ENCODE results near the gene TMEM9B. TPM values are rescaled to one million over a fixed set of nuclear protein-coding genes. Genes with fewer than 3 reads are reported as not detected.
"Not testable (repeated sequence)": the region's sequence is repeated elsewhere in the genome, so short reads cannot be mapped to it uniquely, and the experiment has no call there.

Gene TMEM9B
- total RNA-seq, 1 donor from 2014 or later = 62.9 TPM

DNA sequence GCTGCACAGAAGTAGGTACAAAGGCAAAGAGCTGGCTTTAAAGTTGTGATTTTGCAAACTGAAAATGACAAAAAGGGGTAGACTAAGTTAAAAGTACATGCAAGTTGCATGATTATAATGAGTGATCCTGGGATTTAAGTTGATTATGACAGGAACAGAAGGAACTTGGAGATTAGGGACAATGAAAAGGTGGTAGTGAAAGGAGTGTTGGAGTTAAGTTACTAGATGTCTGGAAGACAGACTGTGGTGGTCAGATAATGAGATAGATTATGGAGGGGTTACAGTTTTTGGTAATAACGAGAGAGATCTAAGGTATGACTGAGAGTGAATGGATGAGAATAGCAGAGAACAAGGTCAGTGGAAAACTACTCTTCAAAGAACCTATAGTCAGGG lies 7.7 kb upstream of the TMEM9B start:
- DNase-seq = no peak

DNA sequence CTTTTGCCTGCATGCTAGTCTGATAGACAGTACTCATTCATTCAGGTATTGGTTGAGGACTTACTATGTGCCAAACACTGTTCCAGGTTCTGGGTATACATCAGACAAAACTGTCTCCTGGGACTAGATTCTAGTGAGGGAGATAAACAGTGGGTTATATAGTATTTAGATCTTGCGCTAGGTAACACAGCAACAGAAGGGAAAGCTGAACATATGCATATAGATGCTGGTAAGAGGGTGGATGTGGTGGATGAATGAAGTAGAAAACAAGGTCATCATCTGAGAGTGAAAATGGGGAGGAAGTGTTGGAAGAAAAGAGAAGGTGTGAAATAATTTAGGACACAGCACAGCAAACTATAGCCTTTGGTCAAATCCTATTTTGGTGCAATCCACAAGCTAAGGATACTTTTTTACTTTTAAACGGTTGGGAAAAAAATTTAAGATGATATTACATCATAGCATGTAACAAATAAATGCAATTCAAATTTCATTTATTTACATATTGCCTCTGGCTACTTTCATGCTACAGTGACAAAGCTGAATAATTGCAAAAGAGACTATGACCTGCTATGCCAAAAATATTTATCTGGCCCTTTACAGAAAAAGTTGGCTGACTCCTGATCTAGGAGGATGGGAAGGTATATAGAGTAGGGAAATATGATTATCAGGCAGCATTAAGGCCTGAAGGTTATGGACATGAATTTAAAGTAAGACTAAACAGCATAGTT lies 7.1 kb upstream of the TMEM9B start:
- no peak for DNase-seq

DNA sequence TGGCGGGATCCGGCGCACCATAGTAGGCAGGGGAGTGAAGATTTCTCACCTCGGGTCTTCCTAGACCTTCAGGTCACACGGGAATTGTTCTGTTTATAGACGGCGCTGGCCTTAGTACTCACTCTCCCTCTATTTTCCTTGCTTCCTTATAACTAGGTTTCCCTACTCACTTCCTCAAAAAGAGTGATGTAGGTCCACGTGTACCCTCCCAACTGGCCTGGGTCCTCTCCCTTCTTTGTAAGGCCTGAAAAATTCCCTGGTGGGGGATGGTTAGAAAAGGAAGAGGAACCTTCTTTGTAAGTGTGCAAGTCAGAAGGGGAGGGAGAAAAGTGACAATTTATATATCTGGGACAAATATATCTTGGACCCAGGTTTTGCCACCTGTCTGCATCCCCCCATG lies 2.9 kb upstream of the TMEM9B start:
- no peak for DNase-seq

DNA sequence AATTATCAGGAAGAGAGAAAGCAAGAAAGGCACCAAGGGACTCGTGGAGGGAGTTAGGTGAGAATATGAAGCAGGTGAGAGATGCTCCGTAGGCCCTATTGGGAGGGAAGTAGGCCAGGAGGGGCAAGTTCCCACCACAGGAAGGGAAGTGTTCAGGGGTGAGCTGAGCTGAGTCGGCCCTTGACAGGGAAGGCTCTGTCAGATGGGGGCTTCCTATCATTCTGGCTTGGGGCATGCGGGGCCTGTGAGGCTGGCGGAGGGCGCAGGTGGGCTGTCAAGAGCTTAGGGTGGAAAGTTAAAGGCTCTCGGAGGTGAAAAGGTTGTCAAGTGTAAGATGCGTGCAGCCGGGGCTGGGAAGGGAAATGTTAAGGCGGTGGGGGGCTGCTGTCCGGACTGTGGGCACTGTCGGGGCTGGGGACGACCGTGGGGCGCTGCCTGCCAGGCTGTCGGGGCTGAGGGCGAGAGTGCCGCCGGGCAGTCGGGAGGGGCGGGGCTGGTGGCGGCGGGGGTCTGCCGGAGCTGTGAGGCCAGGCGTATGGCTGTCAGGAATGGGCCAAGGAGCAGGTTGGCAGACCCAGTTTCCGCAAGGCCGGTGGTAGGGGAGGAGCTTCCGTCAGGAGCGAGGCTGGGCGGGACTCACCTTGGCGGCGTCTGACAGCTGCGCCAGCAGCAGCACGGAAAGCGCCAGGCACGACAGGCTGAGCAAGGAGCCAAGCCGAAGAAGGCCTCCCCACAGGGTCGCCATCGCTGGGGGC lies 496 bp downstream of the TMEM9B start:
- DNase-seq = peak; percentile 86

DNA sequence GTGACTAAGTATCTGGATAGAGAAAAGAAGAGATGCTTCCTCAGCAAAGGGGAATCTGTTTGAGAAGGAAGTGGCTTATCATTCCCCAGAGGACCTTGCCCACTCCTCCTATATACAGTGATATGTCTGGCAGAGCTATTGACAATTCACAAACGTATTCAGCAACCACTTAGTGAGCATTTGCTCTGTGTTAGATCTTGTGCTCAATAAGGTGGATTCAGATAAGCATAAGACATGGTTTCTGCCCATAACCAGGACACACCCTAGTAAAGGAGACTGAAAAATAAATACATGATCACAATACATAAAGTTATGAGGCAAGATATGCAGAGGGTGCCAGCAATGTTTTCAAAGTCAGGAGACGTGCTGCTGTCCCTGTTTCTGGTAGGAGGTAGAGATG lies 1.4 kb downstream of the TMEM9B start:
- DNase-seq = no peak

DNA sequence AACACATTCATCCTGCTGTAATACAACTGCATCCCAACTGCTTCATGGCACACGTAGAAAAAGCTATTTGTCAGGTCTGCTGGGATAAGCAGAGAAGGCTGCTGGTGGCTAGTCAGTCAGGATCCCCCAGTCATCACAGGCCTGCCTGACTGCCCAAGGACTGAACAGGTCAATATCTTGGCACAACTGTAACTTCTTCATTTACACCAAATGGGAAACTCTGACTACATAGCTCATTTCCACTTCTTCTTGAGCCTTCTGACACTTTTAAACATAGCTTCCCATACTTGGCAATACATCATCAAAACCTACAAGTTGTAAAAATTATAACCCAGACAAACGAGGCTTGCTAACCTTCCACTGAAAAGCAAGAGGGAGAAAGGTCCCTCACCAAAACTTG lies 2.8 kb downstream of the TMEM9B start:
- DNase-seq = no peak

DNA sequence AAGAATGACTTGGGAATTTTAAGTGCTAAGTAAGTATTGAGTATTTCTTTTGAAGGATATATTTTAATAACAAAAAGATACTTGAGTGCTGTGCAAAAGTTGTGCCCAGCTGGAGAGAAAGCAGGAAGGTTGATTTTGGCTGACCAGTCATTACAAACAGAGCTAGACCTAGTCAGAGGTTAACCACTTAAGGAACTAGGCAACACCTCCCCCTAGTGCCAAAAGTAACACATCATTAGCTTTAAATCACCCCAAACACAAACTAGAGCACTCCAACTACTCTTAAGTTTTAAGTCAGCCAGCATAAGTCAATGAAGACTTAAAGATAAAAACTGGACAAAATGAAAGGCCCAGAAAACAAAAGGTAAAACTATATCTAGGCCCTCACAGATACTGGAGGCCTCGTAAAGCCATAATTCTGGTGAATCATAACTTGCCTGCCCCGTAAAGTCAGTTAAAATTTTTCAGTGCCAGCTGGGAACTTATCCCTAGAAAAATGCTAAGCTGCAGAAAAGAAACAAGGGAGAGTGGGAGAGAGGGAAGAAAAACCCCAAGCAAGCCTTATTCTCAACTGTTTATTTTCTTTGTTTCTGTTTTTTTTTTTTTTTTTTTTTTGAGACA lies 4.6 kb downstream of the TMEM9B start:
- no peak for DNase-seq

DNA sequence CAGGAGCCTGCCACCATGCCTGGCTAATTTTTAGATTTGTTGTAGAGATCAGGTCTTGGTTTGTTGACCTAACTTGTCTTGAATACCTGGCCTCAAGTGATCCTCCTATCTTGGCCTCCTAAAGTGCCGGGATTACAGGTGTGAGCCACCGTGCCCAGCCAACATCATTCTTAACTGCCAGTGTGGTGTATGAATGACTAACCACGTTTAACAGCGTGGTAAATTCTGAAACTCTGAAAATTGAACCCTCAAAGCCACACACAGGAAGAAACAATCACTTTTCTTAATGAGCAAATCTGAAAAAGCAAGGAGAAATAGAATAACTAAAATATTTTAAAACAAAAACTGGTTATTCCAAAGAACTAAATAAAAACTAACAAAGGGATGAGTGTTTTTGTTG lies 7.4 kb downstream of the TMEM9B start:
- no peak for DNase-seq

DNA sequence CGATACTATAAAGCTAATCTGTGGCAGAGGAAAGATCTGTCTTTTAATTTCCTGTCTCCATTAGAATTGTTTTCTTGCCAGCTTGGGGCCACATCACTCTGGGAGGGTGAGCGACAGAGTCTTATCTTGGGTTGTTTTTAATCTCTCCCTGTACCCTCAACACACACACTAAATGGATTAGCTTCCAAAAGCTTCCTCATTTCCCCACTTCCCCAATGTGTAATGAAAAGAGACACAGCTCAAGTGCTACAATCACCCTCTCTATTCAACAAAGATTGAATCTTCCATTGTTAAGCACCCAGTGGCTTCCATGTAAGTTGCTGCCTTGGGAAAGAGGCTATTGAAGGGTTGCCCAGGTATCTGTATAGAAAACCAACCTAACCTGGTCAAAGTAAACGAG lies 15.4 kb downstream of the TMEM9B start:
- no peak for DNase-seq

DNA sequence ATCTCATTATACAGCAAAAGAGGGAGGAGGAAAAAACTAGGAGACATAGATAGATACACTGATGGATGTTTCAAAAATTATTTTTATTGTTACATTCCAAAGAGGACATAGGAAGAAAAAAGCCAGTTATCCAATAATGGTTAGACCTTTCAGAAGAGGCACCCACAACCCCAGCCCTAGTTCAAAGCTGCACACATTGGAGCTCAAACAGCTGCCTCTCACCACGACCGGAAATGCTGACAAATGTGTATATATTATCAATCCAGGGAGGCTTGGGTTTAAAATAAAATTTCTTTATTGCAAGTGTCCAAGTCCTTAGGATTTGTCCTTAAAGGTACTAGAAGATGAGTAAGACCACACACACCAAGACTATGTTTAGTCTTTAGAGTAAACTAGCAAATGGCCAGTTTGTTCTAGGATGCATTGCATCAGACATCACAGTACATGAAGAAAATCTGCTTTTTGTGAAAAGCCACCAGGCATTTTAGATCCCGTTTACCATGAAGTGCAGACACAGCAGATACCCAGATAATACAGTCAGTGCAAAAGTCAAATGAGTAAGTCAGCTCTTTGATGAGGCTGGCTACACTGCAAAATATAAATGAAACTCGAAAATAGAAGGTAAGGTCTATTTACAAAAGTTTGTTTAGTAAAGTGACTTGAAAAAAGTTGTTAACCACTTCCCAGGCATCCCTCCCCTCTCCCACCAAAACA lies 16.9 kb downstream of the TMEM9B start:
- DNase-seq = no peak

DNA sequence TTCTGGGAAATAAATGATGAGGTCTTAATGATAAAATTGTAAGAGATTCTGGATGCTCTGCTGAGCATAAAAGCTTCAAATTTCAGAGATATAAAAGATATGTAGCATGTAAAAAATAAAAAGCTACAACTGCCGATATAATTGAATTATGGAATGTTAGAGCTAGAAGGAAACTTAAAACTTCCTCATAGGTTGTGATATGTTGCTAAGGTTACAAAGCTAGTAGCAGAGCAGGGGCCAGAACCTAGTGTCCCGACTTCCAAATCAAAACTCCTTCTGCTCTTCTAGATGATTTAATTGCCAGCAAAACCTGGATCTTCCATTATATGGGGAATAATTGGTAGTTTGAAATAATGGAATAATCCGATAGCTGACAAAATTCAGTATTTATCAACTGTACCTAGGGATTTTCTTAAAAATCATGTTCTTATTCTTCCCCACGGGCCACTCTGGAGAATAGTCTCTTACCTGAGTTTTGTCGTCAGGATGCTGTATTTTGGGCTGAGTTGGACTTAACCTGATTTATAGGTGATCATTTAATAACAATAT lies 21.6 kb downstream of the TMEM9B start, which contains the start of gene ASCL3:
TSS of gene ASCL3 (minus strand) at position 499 of the 549 bp plus-strand sequence. CDS start 4,855 bp downstream, outside the sequence.
- DNase-seq = no peak

DNA sequence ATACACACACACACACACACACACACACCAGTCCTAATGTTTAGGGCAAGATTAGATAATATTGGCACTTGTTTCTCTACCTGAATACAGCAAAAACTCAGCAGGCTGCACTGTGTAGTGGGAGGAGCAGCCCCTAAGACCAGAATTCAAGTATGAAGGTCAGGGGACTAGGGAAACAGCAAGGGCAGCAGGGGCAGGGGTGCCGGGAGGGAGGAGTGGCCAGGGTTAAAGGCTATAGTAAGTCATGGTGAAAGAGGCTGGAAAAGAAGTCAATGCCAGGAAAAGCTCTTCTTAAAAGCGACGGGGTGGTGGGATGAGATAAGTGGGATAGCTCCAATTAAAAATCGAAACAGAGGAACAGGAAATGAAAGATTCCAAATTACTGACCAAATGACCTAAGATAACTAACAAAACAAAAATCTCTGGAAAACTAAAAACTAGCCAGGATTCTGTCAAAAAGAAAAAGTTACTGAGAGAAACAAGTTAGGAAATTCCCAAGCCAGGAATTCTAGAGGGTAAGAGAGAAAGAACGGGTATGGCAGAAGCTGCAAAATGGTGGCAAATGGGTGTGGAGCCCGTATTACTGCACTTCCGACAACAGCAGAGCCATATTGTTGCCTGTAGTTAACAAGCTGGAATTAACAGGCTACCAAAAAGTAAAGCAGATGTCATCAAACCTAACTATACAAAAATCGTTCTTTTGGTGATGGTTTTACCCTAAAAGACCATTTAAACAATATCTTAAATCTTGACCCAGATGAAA lies 22.7 kb downstream of the TMEM9B start:
- DNase-seq = no peak

DNA sequence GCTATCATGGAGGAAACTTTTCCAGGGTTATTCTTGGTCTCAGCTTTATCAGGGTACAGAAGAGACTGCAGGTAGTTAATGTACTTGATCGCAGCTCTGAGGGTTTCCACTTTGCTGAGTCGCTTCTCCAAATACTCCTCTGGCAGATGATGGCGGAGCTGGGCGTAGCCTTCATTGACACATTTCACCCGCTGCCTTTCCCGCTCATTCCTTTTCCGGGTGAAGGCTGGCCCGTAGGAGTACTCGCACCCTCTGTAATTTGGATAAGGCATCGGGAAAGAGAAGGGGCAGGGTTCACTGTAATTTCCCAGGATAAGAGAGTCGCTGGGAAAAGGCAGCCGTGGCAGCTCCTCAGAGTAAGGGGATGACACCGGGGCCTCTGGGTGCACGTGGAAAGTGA lies 26.6 kb downstream of the TMEM9B start:
- no peak for DNase-seq

DNA sequence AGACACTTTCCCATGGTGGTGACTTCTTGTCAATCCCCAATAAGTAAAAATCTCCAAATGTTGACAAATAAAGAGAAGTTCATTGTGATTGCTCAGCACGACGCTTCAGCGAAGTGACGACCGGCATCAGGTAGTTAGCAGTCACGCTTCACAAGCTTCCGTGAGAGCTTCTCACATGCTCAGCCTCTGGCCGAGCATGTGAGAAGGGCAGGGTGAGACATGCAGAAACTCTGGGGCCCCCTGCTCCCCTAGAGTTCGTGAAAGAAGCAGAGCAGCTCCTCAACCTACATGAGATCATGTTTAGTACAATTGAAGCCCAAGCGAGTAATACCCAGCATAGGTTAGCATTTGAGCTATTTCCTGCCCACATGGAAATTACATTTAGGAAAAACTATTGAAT lies 27.1 kb downstream of the TMEM9B start:
- no peak for DNase-seq

DNA sequence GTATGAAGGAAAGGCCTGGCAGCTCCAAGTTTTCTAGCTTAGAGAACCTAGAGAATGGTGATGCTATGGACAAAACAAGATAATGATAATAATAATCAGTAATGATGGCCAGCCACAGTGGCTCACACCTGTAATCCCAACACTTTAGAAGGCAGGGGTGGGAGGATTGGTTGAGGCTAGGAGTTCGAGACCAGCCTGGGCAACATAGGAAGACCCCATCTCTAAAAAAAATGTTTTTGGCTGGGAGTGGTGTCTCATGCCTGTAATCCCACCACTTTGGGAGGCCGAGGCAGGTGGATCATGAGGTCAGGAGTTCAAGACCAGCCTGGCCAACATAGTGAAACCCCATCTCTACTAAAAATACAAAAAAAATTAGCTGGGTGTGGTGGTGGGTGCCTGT lies 28.5 kb downstream of the TMEM9B start:
- DNase-seq = not testable (repeated sequence)

DNA sequence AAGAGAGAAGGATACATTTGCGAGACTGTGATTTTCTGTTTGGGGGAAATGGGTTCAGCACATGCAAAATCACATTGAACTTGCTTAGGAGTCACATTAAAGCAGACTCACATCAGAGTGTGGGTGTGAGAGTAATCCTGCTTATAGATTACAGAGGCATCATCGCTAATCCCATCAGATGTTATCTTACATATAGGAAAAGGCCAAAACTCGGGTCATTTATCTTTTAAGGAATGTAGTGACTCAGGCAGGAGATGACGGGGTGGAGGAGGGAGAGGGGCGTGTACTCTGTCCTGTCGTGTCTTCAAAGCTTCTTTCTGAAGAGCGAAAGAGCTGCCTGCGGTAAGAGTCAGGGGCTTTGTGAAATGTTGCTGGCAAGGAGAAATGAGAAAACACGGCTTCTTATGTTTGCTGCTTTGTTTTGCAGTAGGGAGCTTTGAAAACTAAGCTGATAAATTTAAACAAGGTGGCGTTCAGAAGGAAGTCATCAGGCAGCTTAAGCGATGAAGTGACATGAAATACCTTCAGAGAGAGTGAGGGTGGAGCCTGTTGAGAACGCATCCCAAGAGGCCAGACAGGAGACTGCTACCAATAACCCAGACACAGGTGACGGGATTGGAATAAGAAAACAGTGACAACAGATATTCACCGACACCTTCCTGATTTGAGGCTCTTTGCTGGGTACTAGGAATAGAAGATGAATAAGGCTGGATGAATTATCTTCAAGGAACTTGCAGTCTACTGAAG lies 29.3 kb downstream of the TMEM9B start:
- DNase-seq = no peak

DNA sequence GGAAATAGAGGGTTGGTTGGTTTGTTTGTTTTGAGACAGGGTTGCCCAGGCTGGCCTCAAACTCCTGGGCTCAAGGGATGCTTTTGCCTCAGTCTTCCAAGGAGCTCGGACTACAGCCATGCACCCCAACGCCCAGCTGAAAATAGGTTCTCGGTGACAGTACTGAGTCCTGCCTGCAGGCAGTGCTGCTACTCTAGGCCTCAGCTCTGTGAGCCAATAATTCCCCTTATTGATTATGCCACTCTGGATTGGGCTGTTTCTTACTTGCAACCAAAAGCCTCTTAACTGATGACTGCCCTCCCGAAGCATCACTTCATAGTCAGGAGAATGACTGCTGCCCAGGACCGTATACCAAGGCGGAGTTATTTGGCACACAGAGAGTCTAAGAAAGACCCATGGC lies 30.3 kb downstream of the TMEM9B start:
- no peak for DNase-seq

DNA sequence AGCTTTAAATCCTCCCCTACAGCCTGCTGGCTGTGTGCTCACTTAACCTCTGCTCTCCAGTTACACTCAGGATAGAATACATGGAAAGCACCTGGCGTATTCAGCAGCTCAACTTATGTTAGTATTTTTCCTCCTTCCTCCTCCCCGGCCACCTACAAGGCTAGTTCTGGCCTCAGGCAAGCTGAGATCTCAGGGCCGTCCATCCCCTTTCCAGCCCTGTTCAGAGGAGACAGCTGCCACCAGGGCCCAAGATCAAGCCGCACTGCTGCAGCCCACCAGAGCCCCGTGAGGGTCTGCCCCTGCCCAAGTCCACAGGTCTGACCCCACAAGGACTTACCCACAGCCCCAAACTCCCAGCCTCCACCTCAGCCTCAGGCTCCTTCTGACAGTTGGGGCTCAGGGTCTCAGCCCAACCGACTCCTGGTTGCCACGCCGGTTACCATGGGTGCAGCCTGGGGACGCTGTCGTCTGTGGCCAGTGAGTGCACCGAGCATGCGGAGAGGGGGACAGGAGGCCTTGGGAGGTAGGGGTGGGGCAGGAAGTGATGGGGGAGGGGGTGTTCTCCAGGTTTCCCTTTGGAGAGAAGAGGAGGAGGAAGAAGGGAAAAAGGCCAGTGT lies 31.6 kb downstream of the TMEM9B start, which contains the start of gene C11orf16:
TSS of gene C11orf16 (minus strand) at position 384 of the 617 bp plus-strand sequence. CDS start 639 bp downstream, outside the sequence.
- DNase-seq = no peak

DNA sequence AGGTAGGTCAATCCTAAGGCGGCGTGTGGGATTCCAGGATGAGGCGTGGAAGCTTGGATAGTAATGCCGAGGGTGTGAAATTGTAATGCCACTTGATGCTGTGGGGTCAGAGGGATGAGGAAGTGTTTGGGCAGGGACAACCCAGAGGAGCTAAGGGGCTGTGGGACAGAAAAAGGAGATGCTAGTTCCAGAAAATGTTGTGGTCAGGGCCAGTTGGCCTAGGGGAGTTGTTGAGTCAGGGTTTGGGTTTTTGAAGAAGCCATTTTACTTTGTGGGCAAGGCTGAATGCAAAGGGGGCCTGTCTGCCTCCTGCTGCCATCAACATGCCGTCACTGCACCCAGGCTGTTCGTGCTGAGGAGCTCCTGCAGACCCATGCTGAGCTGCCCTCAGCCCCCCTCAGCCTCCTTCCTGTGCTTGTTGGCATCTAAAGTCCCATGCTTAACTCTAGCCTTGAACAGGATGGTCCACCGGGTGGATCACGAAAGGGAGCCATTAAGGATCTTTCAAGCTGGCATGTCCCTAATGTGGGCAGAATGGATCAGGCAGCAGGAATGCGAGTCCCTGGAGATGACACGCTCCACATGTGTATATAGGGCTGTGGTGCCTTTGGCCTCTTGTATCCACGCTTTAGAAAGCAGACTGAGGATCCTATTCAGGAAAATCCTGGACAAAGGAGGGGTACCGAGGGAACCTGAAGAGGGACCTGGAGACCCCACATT lies 33.6 kb downstream of the TMEM9B start:
- DNase-seq = no peak

All from occipital lobe (tissue), 2 donors.